ENCODE results near the gene MAGI2. TPM values are rescaled to one million over a fixed set of nuclear protein-coding genes. Genes with fewer than 3 reads are reported as not detected.

MAGI2 gene
- total RNA-seq, 2 donors from 2014 or later = 3.9 to 10.5 TPM

- no peak overlapping the region for H3K4me3 ChIP-seq
- H3K27ac ChIP-seq = no peak overlapping the region
- ATAC-seq (no peak), DNase-seq (no peak)
- no peak for TF ChIP-seq POLR2A (IDR thresholded peaks at IDR 0.05)
- TF ChIP-seq CTCF (IDR thresholded peaks at IDR 0.05) = no peak
- H3K36me3 ChIP-seq (replicated peaks in 1 of 2; ENCODE audit: insufficient read depth in 1 of 2, low read depth in 2 of 2) = no peaks in the 10 kb centered on the region
- 31 to 42% methylated on average over 2 of the region's 2 CpGs for WGBS, 2 donors
- no peaks in the 10 kb centered on the region for H3K4me1 ChIP-seq
- no peaks in the 10 kb centered on the region for H3K27me3 ChIP-seq
- H3K9me3 ChIP-seq = no peaks in the 10 kb centered on the region
- intact Hi-C loops (cut with DNase I) = no loop called here
These were observed 170.4 kb downstream of the MAGI2 start for GRCh38 chr7:79282882-79283602.

- no peak for TF ChIP-seq POLR2A (IDR thresholded peaks at IDR 0.05)
- TF ChIP-seq CTCF (IDR thresholded peaks at IDR 0.05) = peak in 2 of 7 experiments; percentile 3 to 12
- Histone ChIP-seq H3K9me3 (no peaks in the 10 kb centered on the region), H3K4me1 (no peaks in the 10 kb centered on the region), H3K27ac (no peak overlapping the region), H3K27me3 (no peaks in the 10 kb centered on the region), H3K4me3 (no peak overlapping the region), H3K36me3 (replicated peaks in 1 of 2; ENCODE audit: insufficient read depth in 1 of 2, low read depth in 2 of 2) (no peaks in the 10 kb centered on the region)
- intact Hi-C loops (cut with DNase I) = no loop called here
- ATAC-seq = no peak
- WGBS, 2 donors = 14 to 22% methylated on average over 7 of the region's 7 CpGs
- peak in 1 of 4 donors; percentile 9 for DNase-seq
These were observed 171.3 kb downstream of the MAGI2 start for GRCh38 chr7:79282070-79282694.

GRCh38 chr7:79281426-79281825 is 172.0 kb downstream of the MAGI2 start:
- Histone ChIP-seq H3K4me3 (no peak overlapping the region), H3K9me3 (no peaks in the 10 kb centered on the region), H3K27me3 (no peaks in the 10 kb centered on the region), H3K27ac (no peak overlapping the region), H3K36me3 (replicated peaks in 1 of 2; ENCODE audit: insufficient read depth in 1 of 2, low read depth in 2 of 2) (no peaks in the 10 kb centered on the region), H3K4me1 (no peaks in the 10 kb centered on the region)
- ATAC-seq = no peak
- TF ChIP-seq POLR2A (IDR thresholded peaks at IDR 0.05) (no peak), CTCF (IDR thresholded peaks at IDR 0.05) (no peak)
- intact Hi-C loops (cut with DNase I) = no loop called here
- WGBS, 2 donors = 45 to 49% methylated on average over 2 of the region's 2 CpGs
- no peak for DNase-seq

DNA sequence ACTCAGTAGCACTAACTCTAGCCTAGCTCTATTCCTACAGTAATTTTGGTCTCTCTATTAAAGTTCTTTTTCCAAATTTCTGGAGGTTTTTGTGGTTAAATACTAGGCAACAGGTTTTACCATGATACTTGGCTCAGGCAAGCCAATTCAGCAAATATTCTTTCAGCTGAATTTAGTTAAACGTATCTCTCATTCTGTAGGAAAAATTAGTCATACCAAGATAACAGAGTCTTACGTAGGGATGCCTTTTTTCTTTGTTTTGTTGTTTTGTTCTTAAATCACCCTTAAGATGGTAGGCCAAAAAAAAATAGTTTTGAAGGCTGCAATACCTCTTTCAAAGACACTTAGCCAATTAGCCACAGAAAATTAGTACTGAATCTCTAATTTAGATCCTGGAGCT is 180.5 kb downstream of the MAGI2 start:
- Histone ChIP-seq H3K27ac (no peak overlapping the region), H3K4me3 (no peak overlapping the region), H3K9me3 (no peaks in the 10 kb centered on the region), H3K36me3 (replicated peaks in 1 of 2; ENCODE audit: insufficient read depth in 1 of 2, low read depth in 2 of 2) (no peaks in the 10 kb centered on the region), H3K27me3 (no peaks in the 10 kb centered on the region), H3K4me1 (no peaks in the 10 kb centered on the region)
- DNase-seq (no peak), ATAC-seq (no peak)
- TF ChIP-seq CTCF (IDR thresholded peaks at IDR 0.05) (no peak), POLR2A (IDR thresholded peaks at IDR 0.05) (no peak)
- intact Hi-C loops (cut with DNase I) = no loop called here
- WGBS, 2 donors = 45 to 56% methylated on average over 2 of the region's 2 CpGs

Measured in body of pancreas (tissue), 4 donors.